ENCODE measurements around the gene SMURF1.

Gene SMURF1

GRCh38 chr7:99036546-99037111 is 107.3 kb downstream of the SMURF1 start:
- peak; percentile 40; the same call in 1 of the 2 replicates for TF ChIP-seq CTCF (IDR thresholded peaks at IDR 0.05)

GRCh38 chr7:99035723-99036545 is 108.0 kb downstream of the SMURF1 start:
- no peak for TF ChIP-seq CTCF (IDR thresholded peaks at IDR 0.05)

- no peak for TF ChIP-seq CTCF (IDR thresholded peaks at IDR 0.05)
Measured at GRCh38 chr7:99034932-99035722, 108.8 kb downstream of the SMURF1 start.

GRCh38 chr7:99033765-99034164 is 110.1 kb downstream of the SMURF1 start:
- TF ChIP-seq CTCF (IDR thresholded peaks at IDR 0.05): no peak

- no peak for TF ChIP-seq CTCF (IDR thresholded peaks at IDR 0.05)
Measured at GRCh38 chr7:99032928-99033327, 111.0 kb downstream of the SMURF1 start.

- no peak for TF ChIP-seq CTCF (IDR thresholded peaks at IDR 0.05)
Measured at GRCh38 chr7:99031496-99031895, 112.4 kb downstream of the SMURF1 start.

GRCh38 chr7:99030951-99031350 is 113.0 kb downstream of the SMURF1 start:
- no peak for TF ChIP-seq CTCF (IDR thresholded peaks at IDR 0.05)

Measured in LNCAP (cell line).